Measurements from ENCODE around the gene NHS. TPM values are rescaled to one million over a fixed set of nuclear protein-coding genes. Genes with fewer than 3 reads are reported as not detected.

The NHS gene
- total RNA-seq, 2 donors from 2014 or later, result 6.0 to 7.3 TPM

- Histone ChIP-seq H3K27ac (ENCODE audit: low read depth, low read length) (no peak overlapping the region), H3K4me3 (ENCODE audit: low read length) (no peak overlapping the region), H3K36me3 (ENCODE audit: control insufficient read depth, insufficient read depth, low read length) (no peaks in the 10 kb centered on the region), H3K27me3 (ENCODE audit: control insufficient read depth, insufficient read depth, low read length, poor library complexity, severe bottlenecking) (no peaks in the 10 kb centered on the region), H3K9me3 (ENCODE audit: control insufficient read depth, low read length) (no peaks in the 10 kb centered on the region), H3K4me1 (ENCODE audit: control insufficient read depth, insufficient read depth, low read length) (no peaks in the 10 kb centered on the region), H3K9ac (ENCODE audit: extremely low read depth, low read length, poor library complexity, severe bottlenecking) (no peak overlapping the region)
- H3K36me3 Mint-ChIP-seq (ENCODE audit: low read depth), result no peaks in the 10 kb centered on the region
- 80 to 83% methylated on average over 2 to 6 of the region's 6 CpGs for WGBS, 2 experiments (ENCODE audit: insufficient coverage in 1 of 2, insufficient read length in 1 of 2)
- no peak overlapping the region for H3K27ac Mint-ChIP-seq
- no peak overlapping the region for H3K4me3 Mint-ChIP-seq
- no peak for DNase-seq
- TF ChIP-seq CTCF (conservative IDR thresholded peaks at IDR 0.05), result no peak
- no peaks in the 10 kb centered on the region for H3K9me3 Mint-ChIP-seq
- H3K27me3 Mint-ChIP-seq (ENCODE audit: insufficient read depth), result peaks cover 4% of the 10 kb centered on the region
- H3K4me1 Mint-ChIP-seq, result peaks cover 4% of the 10 kb centered on the region
These were observed 100.6 kb downstream of the NHS start for GRCh38 chrX:17475449-17476217.

GRCh38 chrX:17476411-17476810, 101.4 kb downstream of the NHS start:
- H3K4me3 ChIP-seq (ENCODE audit: low read length), result no peak overlapping the region
- H3K9ac ChIP-seq (ENCODE audit: extremely low read depth, low read length, poor library complexity, severe bottlenecking), result no peak overlapping the region
- no peaks in the 10 kb centered on the region for H3K36me3 ChIP-seq (ENCODE audit: control insufficient read depth, insufficient read depth, low read length)
- Mint-ChIP-seq H3K4me3 (no peak overlapping the region), H3K9me3 (no peaks in the 10 kb centered on the region), H3K27ac (no peak overlapping the region), H3K4me1 (peaks cover 4% of the 10 kb centered on the region), H3K36me3 (ENCODE audit: low read depth) (no peaks in the 10 kb centered on the region), H3K27me3 (ENCODE audit: insufficient read depth) (peaks cover 4% of the 10 kb centered on the region)
- TF ChIP-seq CTCF (conservative IDR thresholded peaks at IDR 0.05), result no peak
- H3K9me3 ChIP-seq (ENCODE audit: control insufficient read depth, low read length), result no peaks in the 10 kb centered on the region
- H3K4me1 ChIP-seq (ENCODE audit: control insufficient read depth, insufficient read depth, low read length), result no peaks in the 10 kb centered on the region
- H3K27me3 ChIP-seq (ENCODE audit: control insufficient read depth, insufficient read depth, low read length, poor library complexity, severe bottlenecking), result no peaks in the 10 kb centered on the region
- DNase-seq, result no peak
- WGBS, 2 experiments (ENCODE audit: insufficient coverage in 1 of 2, insufficient read length in 1 of 2), result 78% methylated on average over 2 of the region's 2 CpGs; no CpG with 5 or more reads in 1 of the 2 experiments
- H3K27ac ChIP-seq (ENCODE audit: low read depth, low read length), result no peak overlapping the region

GRCh38 chrX:17481086-17481485, 106.1 kb downstream of the NHS start:
- no peak for DNase-seq
- Mint-ChIP-seq H3K27ac (no peak overlapping the region), H3K4me1 (peaks cover 8% of the 10 kb centered on the region), H3K4me3 (no peak overlapping the region), H3K9me3 (no peaks in the 10 kb centered on the region), H3K27me3 (ENCODE audit: insufficient read depth) (peaks cover 4% of the 10 kb centered on the region), H3K36me3 (ENCODE audit: low read depth) (no peaks in the 10 kb centered on the region)
- no peaks in the 10 kb centered on the region for H3K4me1 ChIP-seq (ENCODE audit: control insufficient read depth, insufficient read depth, low read length)
- no peak for TF ChIP-seq CTCF (conservative IDR thresholded peaks at IDR 0.05)
- H3K27ac ChIP-seq (ENCODE audit: low read depth, low read length), result no peak overlapping the region
- no peaks in the 10 kb centered on the region for H3K9me3 ChIP-seq (ENCODE audit: control insufficient read depth, low read length)
- WGBS, 2 experiments (ENCODE audit: insufficient coverage in 1 of 2, insufficient read length in 1 of 2), result 96% methylated on average over 4 of the region's 4 CpGs; no CpG with 5 or more reads in 1 of the 2 experiments
- no peaks in the 10 kb centered on the region for H3K36me3 ChIP-seq (ENCODE audit: control insufficient read depth, insufficient read depth, low read length)
- H3K27me3 ChIP-seq (ENCODE audit: control insufficient read depth, insufficient read depth, low read length, poor library complexity, severe bottlenecking), result no peaks in the 10 kb centered on the region
- no peak overlapping the region for H3K9ac ChIP-seq (ENCODE audit: extremely low read depth, low read length, poor library complexity, severe bottlenecking)
- no peak overlapping the region for H3K4me3 ChIP-seq (ENCODE audit: low read length)
